T-cell (primary cell): ENCODE results near the gene FOXO3. TPM values are rescaled to one million over a fixed set of nuclear protein-coding genes. Genes with fewer than 3 reads are reported as not detected.
"Not testable (repeated sequence)": the region's sequence is repeated elsewhere in the genome, so short reads cannot be mapped to it uniquely, and the experiment has no call there.

Source experiments
- ATAC-seq, 4 experiments: fragments of 200-7000 bp in 3 of 4; fragments of 150-1000 bp in 1 of 4; cut with Tn5 transposase; replicated peaks in 1 of 4; 1 replicate in 3 of 4; 2 replicates in 1 of 4; pipeline ENCODE4 v1.10.0; 2021; ENCODE audit warnings: moderate library complexity in 3 of 4, mild to moderate bottlenecking in 2 of 4, moderate number of reproducible peaks in 1 of 4
- CTCF ChIA-PET, 2 donors: fragments of 300-600 bp; sonication (Branson Sonifier 250); formaldehyde crosslinking; loops; one replicate each; lab custom pipeline; 2022; ENCODE audit warnings: antibody characterized with exemption in 2 of 2; lab: Charles Lee
- POLR2A ChIA-PET, 2 donors: fragments of 300-600 bp; sonication (Branson Sonifier 250); formaldehyde crosslinking; loops; one replicate each; lab custom pipeline; 2022; ENCODE audit warnings: antibody characterized with exemption in 2 of 2; lab: Charles Lee
- DNase-seq, 35 experiments: peaks; one replicate each; pipeline versions ENCODE4 v3.0.0 to v3.0.0-alpha.2; 2013 to 2023
- H3K27ac ChIP-seq: one replicate; pipeline ENCODE4 v1.5.1; 2013; ENCODE audit warnings: low read length
- H3K27me3 ChIP-seq, 2 experiments: replicated peaks in 1 of 2; 1 replicate in 1 of 2; 2 replicates in 1 of 2; pipeline versions ENCODE4 v1.6.1 to v1.7.0; 2013; ENCODE audit warnings: low read length in 1 of 2, mixed read lengths in 1 of 2; ENCODE audit not compliant: control insufficient read depth in 2 of 2, insufficient read depth in 2 of 2; ENCODE audit errors: extremely low read depth in 1 of 2
- H3K36me3 ChIP-seq, 2 donors: 1 replicate in 1 of 2; 2 replicates in 1 of 2; pipeline versions ENCODE4 v1.6.1 to v1.7.0; 2013; ENCODE audit warnings: low read length in 1 of 2; ENCODE audit not compliant: control insufficient read depth in 2 of 2, insufficient read depth in 1 of 2; ENCODE audit errors: extremely low read depth in 1 of 2
- H3K4me1 ChIP-seq, 2 experiments: 1 replicate in 1 of 2; 2 replicates in 1 of 2; pipeline versions ENCODE4 v1.6.1 to v1.7.0; 2013; ENCODE audit warnings: low read length in 2 of 2, mixed read lengths in 1 of 2; ENCODE audit not compliant: insufficient read depth in 2 of 2, control insufficient read depth in 1 of 2; ENCODE audit errors: extremely low read depth in 1 of 2
- H3K4me3 ChIP-seq, 2 donors: 1 replicate in 1 of 2; 2 replicates in 1 of 2; pipeline versions ENCODE4 v1.5.1 to v1.7.0; 2013; ENCODE audit warnings: mild to moderate bottlenecking in 2 of 2, low read length in 1 of 2, moderate library complexity in 1 of 2; ENCODE audit not compliant: control insufficient read depth in 1 of 2; ENCODE audit errors: extremely low read depth in 1 of 2
- H3K9me3 ChIP-seq: 2 replicates; pipeline ENCODE4 v1.7.0; 2013
- H3K27ac Mint-ChIP-seq, 2 donors: one replicate each; pipeline ENCODE4 v1.8.0; 2020 to 2021; ENCODE audit warnings: mild to moderate bottlenecking in 2 of 2, mixed read lengths in 2 of 2
- H3K27me3 Mint-ChIP-seq, 2 donors: one replicate each; pipeline ENCODE4 v1.8.0; 2021 to 2022; ENCODE audit warnings: mixed read lengths in 2 of 2
- H3K36me3 Mint-ChIP-seq: one replicate; pipeline ENCODE4 v1.8.0; 2021; ENCODE audit warnings: mixed read lengths
- H3K4me1 Mint-ChIP-seq, 3 donors: one replicate each; pipeline ENCODE4 v1.8.0; 2020 to 2022; ENCODE audit warnings: mixed read lengths in 3 of 3, mild to moderate bottlenecking in 1 of 3
- H3K4me3 Mint-ChIP-seq, 3 donors: one replicate each; pipeline ENCODE4 v1.8.0; 2020 to 2022; ENCODE audit warnings: mild to moderate bottlenecking in 3 of 3, mixed read lengths in 3 of 3, moderate library complexity in 3 of 3
- H3K9me3 Mint-ChIP-seq, 3 donors: one replicate each; pipeline ENCODE4 v1.8.0; 2020 to 2022; ENCODE audit warnings: mixed read lengths in 3 of 3
- WGBS: methylation state at CpG from one replicate; pipeline ENCODE4 v1.1.5; 2013; ENCODE audit warnings: missing lambda C conversion rate; ENCODE audit not compliant: insufficient coverage; 5-methylcytosine and 5-hydroxymethylcytosine counted together
- total RNA-seq, 35 experiments: library from RNA in 6 of 35; stranded (reverse) in 6 of 35; fragments of 120-200 nt in 1 of 35; gene quantifications; one replicate each; pipeline versions ENCODE4 v1.2.1 to v1.2.4 and lab custom pipeline; 2013 to 2026

FOXO3 gene
- total RNA-seq, 5 donors from 2014 or later (not counting 1 experiment from before 2014, with no cell fraction given), result 21.5 to 26.2 (median 22.2) TPM

GRCh38 chr6:108653949-108654348 lies 93.2 kb downstream of the FOXO3 start:
- Mint-ChIP-seq H3K4me1 (peaks cover 44 to 75% (median 60%) of the 10 kb centered on the region in 3 donors), H3K27me3 (no peaks in the 10 kb centered on the region), H3K27ac (no peak overlapping the region), H3K9me3 (no peaks in the 10 kb centered on the region), H3K36me3 (peaks cover 17% of the 10 kb centered on the region), H3K4me3 (no peak overlapping the region)
- Histone ChIP-seq H3K27me3 (no peaks in the 10 kb centered on the region), H3K9me3 (no peaks in the 10 kb centered on the region), H3K27ac (no peak overlapping the region), H3K36me3 (no peaks in the 10 kb centered on the region), H3K4me1 (peaks cover 9 to 16% of the 10 kb centered on the region in 2 experiments), H3K4me3 (no peak overlapping the region)
- 43% methylated on average over 1 of the region's 3 CpGs for WGBS
- DNase-seq (peak in 1 of 35 experiments; percentile 4), ATAC-seq (peak in 1 of 4 experiments; percentile 44)
- POLR2A ChIA-PET, result no interaction called here
- CTCF ChIA-PET, result interaction anchor here in 1 of 2 donors (0.6 kb wide), 1 partner anchor 178 kb away, joined by 3 read pairs; no protein-coding TSS in a partner anchor

GRCh38 chr6:108654465-108655106 lies 93.9 kb downstream of the FOXO3 start:
- no peak overlapping the region for H3K4me3 ChIP-seq
- Mint-ChIP-seq H3K36me3 (peaks cover 16% of the 10 kb centered on the region), H3K27me3 (no peaks in the 10 kb centered on the region), H3K27ac (no peak overlapping the region), H3K9me3 (no peaks in the 10 kb centered on the region), H3K4me1 (peaks cover 42 to 73% (median 55%) of the 10 kb centered on the region in 3 donors), H3K4me3 (no peak overlapping the region)
- POLR2A ChIA-PET, result interaction anchor here (0.6 to 0.8 kb wide), 4 partner anchors 37 to 273 kb away, joined by 3 to 5 read pairs (median 4); no protein-coding TSS in a partner anchor
- CTCF ChIA-PET, result interaction anchor here in 1 of 2 donors (0.6 kb wide), 2 partner anchors 176 to 179 kb away, joined by 3 to 5 read pairs; no protein-coding TSS in a partner anchor
- ATAC-seq (no peak), DNase-seq (no peak)
- no peaks in the 10 kb centered on the region for H3K9me3 ChIP-seq
- no peaks in the 10 kb centered on the region for H3K36me3 ChIP-seq
- 100% methylated on average over 1 of the region's 5 CpGs for WGBS
- no peak overlapping the region for H3K27ac ChIP-seq
- H3K4me1 ChIP-seq, result peaks cover 9 to 16% of the 10 kb centered on the region in 2 experiments
- no peaks in the 10 kb centered on the region for H3K27me3 ChIP-seq

- Histone ChIP-seq H3K27ac (no peak overlapping the region), H3K36me3 (no peaks in the 10 kb centered on the region), H3K9me3 (no peaks in the 10 kb centered on the region), H3K27me3 (no peaks in the 10 kb centered on the region), H3K4me3 (no peak overlapping the region), H3K4me1 (peaks cover 9 to 16% of the 10 kb centered on the region in 2 experiments)
- H3K9me3 Mint-ChIP-seq, result no peaks in the 10 kb centered on the region
- 97% methylated on average over 8 of the region's 12 CpGs for WGBS
- no peaks in the 10 kb centered on the region for H3K27me3 Mint-ChIP-seq
- peaks cover 14% of the 10 kb centered on the region for H3K36me3 Mint-ChIP-seq
- POLR2A ChIA-PET, result no interaction called here
- DNase-seq (no peak), ATAC-seq (no peak)
- CTCF ChIA-PET, result no interaction called here
- H3K27ac Mint-ChIP-seq, result no peak overlapping the region
- H3K4me1 Mint-ChIP-seq, result peaks cover 30 to 63% (median 45%) of the 10 kb centered on the region in 3 donors
- H3K4me3 Mint-ChIP-seq, result no peak overlapping the region
Measured at GRCh38 chr6:108655806-108656651, 95.3 kb downstream of the FOXO3 start.

GRCh38 chr6:108656836-108657235 lies 96.1 kb downstream of the FOXO3 start:
- DNase-seq (no peak), ATAC-seq (no peak)
- no peaks in the 10 kb centered on the region for H3K9me3 ChIP-seq
- H3K4me1 Mint-ChIP-seq, result peaks cover 34 to 58% (median 42%) of the 10 kb centered on the region in 3 donors
- peaks cover 14% of the 10 kb centered on the region for H3K36me3 Mint-ChIP-seq
- ChIA-PET CTCF (no interaction called here), POLR2A (no interaction called here)
- no peak overlapping the region for H3K4me3 ChIP-seq
- peaks cover 9 to 15% of the 10 kb centered on the region in 2 experiments for H3K4me1 ChIP-seq
- H3K27me3 ChIP-seq, result no peaks in the 10 kb centered on the region
- H3K27me3 Mint-ChIP-seq, result no peaks in the 10 kb centered on the region
- H3K9me3 Mint-ChIP-seq, result no peaks in the 10 kb centered on the region
- no peaks in the 10 kb centered on the region for H3K36me3 ChIP-seq
- WGBS, result no CpG with 5 or more reads among the region's 2 CpGs
- no peak overlapping the region for H3K4me3 Mint-ChIP-seq
- H3K27ac Mint-ChIP-seq, result no peak overlapping the region
- H3K27ac ChIP-seq, result no peak overlapping the region

GRCh38 chr6:108658174-108658573 lies 97.5 kb downstream of the FOXO3 start:
- no peaks in the 10 kb centered on the region for H3K9me3 Mint-ChIP-seq
- no peaks in the 10 kb centered on the region for H3K27me3 Mint-ChIP-seq
- H3K36me3 Mint-ChIP-seq, result peaks cover 25% of the 10 kb centered on the region
- no peak overlapping the region for H3K27ac Mint-ChIP-seq
- POLR2A ChIA-PET, result interaction anchor here in 1 of 2 donors (0.5 kb wide), 1 partner anchor 9 kb away, joined by 3 read pairs; no protein-coding TSS in a partner anchor
- H3K4me1 ChIP-seq, result peaks cover 7 to 9% of the 10 kb centered on the region in 2 experiments
- H3K4me3 Mint-ChIP-seq, result no peak overlapping the region
- no peaks in the 10 kb centered on the region for H3K27me3 ChIP-seq
- no peak overlapping the region for H3K27ac ChIP-seq
- no peak for ATAC-seq
- CTCF ChIA-PET, result no interaction called here
- 73% methylated on average over 2 of the region's 2 CpGs for WGBS
- no peak overlapping the region for H3K4me3 ChIP-seq
- peaks cover 23 to 46% (median 33%) of the 10 kb centered on the region in 3 donors for H3K4me1 Mint-ChIP-seq
- no peaks in the 10 kb centered on the region for H3K9me3 ChIP-seq
- no peak for DNase-seq
- H3K36me3 ChIP-seq, result no peaks in the 10 kb centered on the region

GRCh38 chr6:108658785-108659184 lies 98.1 kb downstream of the FOXO3 start:
- ChIA-PET POLR2A (interaction anchor here in 1 of 2 donors (1.0 kb wide), 1 partner anchor 99 kb away, joined by 4 read pairs; no protein-coding TSS in a partner anchor), CTCF (interaction anchor here in 1 of 2 donors (0.7 kb wide), 1 partner anchor 465 kb away, joined by 7 read pairs; no protein-coding TSS in a partner anchor)
- DNase-seq, ATAC-seq, H3K4me3 Mint-ChIP-seq, H3K9me3 Mint-ChIP-seq, H3K9me3 ChIP-seq, H3K4me3 ChIP-seq, H3K27me3 ChIP-seq, H3K27ac Mint-ChIP-seq, H3K27ac ChIP-seq, H3K27me3 Mint-ChIP-seq, H3K36me3 ChIP-seq, H3K4me1 ChIP-seq: not testable (repeated sequence)
- H3K4me1 Mint-ChIP-seq, result peaks cover 16 to 41% (median 27%) of the 10 kb centered on the region in 3 donors
- H3K36me3 Mint-ChIP-seq, result peaks cover 30% of the 10 kb centered on the region
- WGBS, result no CpG with 5 or more reads among the region's 4 CpGs
